ENCODE results near the gene PKD1L1.

Gene PKD1L1

GRCh38 chr7:47787249-47788069, 160.8 kb downstream of the PKD1L1 start:
- DNase-seq, result no peak

- no peak for DNase-seq
Measured at GRCh38 chr7:47786557-47787248, 161.6 kb downstream of the PKD1L1 start.

GRCh38 chr7:47785923-47786556, 162.2 kb downstream of the PKD1L1 start:
- DNase-seq, result no peak

- DNase-seq, result no peak
Measured at GRCh38 chr7:47783456-47784223, 164.6 kb downstream of the PKD1L1 start.

GRCh38 chr7:47782792-47783191, 165.5 kb downstream of the PKD1L1 start:
- DNase-seq, result no peak

GRCh38 chr7:47782022-47782421, 166.2 kb downstream of the PKD1L1 start:
- DNase-seq, result no peak

GRCh38 chr7:47780555-47780954, 167.7 kb downstream of the PKD1L1 start:
- DNase-seq, result no peak

GRCh38 chr7:47779341-47779771, 168.9 kb downstream of the PKD1L1 start:
- no peak for DNase-seq

- no peak for DNase-seq
Measured at GRCh38 chr7:47778153-47778661, 170.1 kb downstream of the PKD1L1 start.

GRCh38 chr7:47777531-47778152, 170.6 kb downstream of the PKD1L1 start:
- DNase-seq, result no peak

GRCh38 chr7:47776335-47776734, 171.9 kb downstream of the PKD1L1 start:
- DNase-seq, result no peak

GRCh38 chr7:47775238-47775637, 173.0 kb downstream of the PKD1L1 start:
- DNase-seq, result no peak

GRCh38 chr7:47772492-47772891, 175.8 kb downstream of the PKD1L1 start:
- DNase-seq, result no peak

GRCh38 chr7:47771990-47772360, 176.3 kb downstream of the PKD1L1 start:
- DNase-seq, result no peak

- no peak for DNase-seq
Measured at GRCh38 chr7:47771336-47771989, 176.8 kb downstream of the PKD1L1 start.

GRCh38 chr7:47766126-47766525, 182.1 kb downstream of the PKD1L1 start:
- no peak for DNase-seq

GRCh38 chr7:47765373-47765979, 182.8 kb downstream of the PKD1L1 start:
- no peak for DNase-seq

GRCh38 chr7:47764746-47765145, 183.5 kb downstream of the PKD1L1 start:
- no peak for DNase-seq

- no peak for DNase-seq
Measured at GRCh38 chr7:47763063-47763974, 184.9 kb downstream of the PKD1L1 start.

GRCh38 chr7:47762746-47763062, 185.6 kb downstream of the PKD1L1 start:
- DNase-seq, result no peak
